Measurements from ENCODE around the gene SWSAP1.

SWSAP1 gene

DNA sequence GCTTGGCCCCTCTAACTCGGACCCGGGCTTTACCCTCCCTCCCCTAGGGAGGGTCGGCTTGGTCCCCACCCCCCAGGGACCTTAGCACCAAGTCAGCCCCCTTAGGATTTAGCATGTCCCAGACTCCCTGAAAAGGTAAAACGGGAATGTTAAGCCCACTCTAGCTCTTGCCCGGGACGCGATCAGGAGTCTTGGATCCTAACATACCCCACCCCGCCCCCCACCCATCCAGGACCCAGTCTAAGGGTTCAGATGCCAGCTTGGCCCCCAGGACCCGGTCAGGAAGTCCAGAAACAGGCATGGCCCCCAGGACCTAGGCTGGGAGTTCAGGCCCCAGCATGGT, 9.2 kb downstream of the SWSAP1 start:
- Histone ChIP-seq H3K4me3 (ENCODE audit: low read depth in 1 of 2, low read length in 1 of 2) (peak overlapping the region; percentile 90 to 96), H3K4me1 (ENCODE audit: control insufficient read depth in 1 of 2, insufficient read depth in 1 of 2, low read depth in 1 of 2, low read length in 1 of 2) (peaks cover 72 to 74% of the 10 kb centered on the region in 2 experiments), H3K27ac (peak overlapping the region; percentile 95), H3K27me3 (peaks cover 11% of the 10 kb centered on the region), H3K9me3 (no peaks in the 10 kb centered on the region), H3K36me3 (peaks cover 2% of the 10 kb centered on the region)
- no peak for TF ChIP-seq CTCF (IDR thresholded peaks at IDR 0.05)

DNA sequence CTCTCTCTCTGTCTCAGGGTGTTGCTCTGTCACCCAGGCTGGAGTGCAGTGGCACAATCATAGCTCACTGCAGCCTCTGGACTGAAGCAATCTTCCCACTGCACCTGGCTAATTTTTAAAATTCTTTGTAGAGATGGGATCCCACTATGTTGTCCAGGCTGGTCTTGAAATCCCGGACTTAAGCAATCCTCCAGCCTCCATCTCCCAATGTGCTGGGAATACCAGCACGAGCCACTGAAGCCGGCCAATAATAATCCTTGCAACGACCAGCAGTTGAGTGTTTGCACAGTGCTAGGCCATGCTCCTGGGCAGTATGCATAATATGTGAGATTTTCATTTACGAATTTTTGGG, 10.3 kb downstream of the SWSAP1 start:
- H3K27me3 ChIP-seq: peaks cover 11% of the 10 kb centered on the region
- TF ChIP-seq CTCF (IDR thresholded peaks at IDR 0.05): no peak
- H3K36me3 ChIP-seq: no peaks in the 10 kb centered on the region
- H3K4me3 ChIP-seq (ENCODE audit: low read depth in 1 of 2, low read length in 1 of 2): no peak overlapping the region
- H3K27ac ChIP-seq: peak overlapping the region; percentile 95
- H3K9me3 ChIP-seq: no peaks in the 10 kb centered on the region
- peaks cover 62 to 70% of the 10 kb centered on the region in 2 experiments for H3K4me1 ChIP-seq (ENCODE audit: control insufficient read depth in 1 of 2, insufficient read depth in 1 of 2, low read depth in 1 of 2, low read length in 1 of 2)

- Histone ChIP-seq H3K27ac (peak overlapping the region; percentile 87), H3K9me3 (no peaks in the 10 kb centered on the region), H3K27me3 (peaks cover 11% of the 10 kb centered on the region), H3K4me3 (ENCODE audit: low read depth in 1 of 2, low read length in 1 of 2) (peak overlapping the region in 1 of 2 experiments; percentile 28), H3K36me3 (no peaks in the 10 kb centered on the region), H3K4me1 (ENCODE audit: control insufficient read depth in 1 of 2, insufficient read depth in 1 of 2, low read depth in 1 of 2, low read length in 1 of 2) (peaks cover 39 to 45% of the 10 kb centered on the region in 2 experiments)
- no peak for TF ChIP-seq CTCF (IDR thresholded peaks at IDR 0.05)
Measured at GRCh38 chr19:11387162-11388034, 12.9 kb downstream of the SWSAP1 start.

DNA sequence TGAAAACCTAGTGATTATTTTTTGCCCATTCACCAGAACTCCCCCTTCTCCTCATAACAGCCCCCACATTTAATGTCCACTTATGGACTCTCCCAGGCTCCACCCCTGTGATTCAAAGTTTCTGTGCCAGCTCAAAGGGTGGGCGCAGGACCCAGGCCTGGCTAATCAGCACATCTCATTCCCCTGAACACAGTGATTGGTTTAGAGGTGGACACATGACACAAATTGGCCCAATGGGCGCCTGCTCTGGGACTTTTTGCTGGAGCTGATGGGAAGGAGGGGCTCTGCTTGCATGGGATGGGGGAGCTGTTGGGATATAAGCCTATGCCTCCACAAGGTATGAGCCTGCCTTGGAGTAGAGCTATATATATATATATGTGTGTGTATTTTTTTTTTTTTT, 15.9 kb downstream of the SWSAP1 start:
- H3K36me3 ChIP-seq: no peaks in the 10 kb centered on the region
- TF ChIP-seq CTCF (IDR thresholded peaks at IDR 0.05): no peak
- no peak overlapping the region for H3K4me3 ChIP-seq (ENCODE audit: low read depth in 1 of 2, low read length in 1 of 2)
- no peak overlapping the region for H3K27ac ChIP-seq
- H3K27me3 ChIP-seq: no peaks in the 10 kb centered on the region
- peaks cover 19 to 22% of the 10 kb centered on the region in 2 experiments for H3K4me1 ChIP-seq (ENCODE audit: control insufficient read depth in 1 of 2, insufficient read depth in 1 of 2, low read depth in 1 of 2, low read length in 1 of 2)
- H3K9me3 ChIP-seq: no peaks in the 10 kb centered on the region

DNA sequence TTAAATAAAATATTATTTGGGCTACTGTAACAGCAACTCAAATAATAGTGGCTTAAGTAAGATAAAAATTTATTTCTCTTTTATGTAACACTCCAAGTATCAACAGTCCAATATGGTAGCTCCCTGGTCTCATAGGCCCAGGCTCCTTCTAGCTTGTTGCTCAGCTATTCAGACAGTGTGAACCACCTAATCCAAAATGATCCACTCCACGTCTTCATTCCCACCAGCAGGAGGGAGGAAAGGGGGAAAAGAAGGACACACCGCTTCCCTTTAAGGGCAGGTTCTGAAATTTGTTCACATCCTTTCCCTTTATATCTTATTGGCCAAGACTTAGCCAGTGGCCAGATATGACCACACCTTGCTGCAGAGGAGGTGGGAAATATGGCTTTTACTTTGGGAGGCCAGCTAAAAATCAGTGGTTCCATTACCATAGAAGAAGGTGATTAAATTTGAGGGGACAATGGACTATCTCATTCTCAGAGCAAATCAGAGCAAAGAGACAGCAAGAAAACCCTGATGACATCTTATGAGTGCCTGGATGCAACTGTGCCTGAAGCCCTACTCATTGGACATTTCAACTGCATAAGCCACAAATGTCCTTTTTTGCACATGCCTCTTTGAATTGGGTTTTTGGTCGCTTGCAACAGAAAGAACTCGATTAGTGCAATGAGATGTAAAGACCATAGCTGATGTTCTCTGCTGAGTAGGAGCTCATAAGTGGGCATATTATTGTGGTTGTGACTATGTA, 16.6 kb downstream of the SWSAP1 start:
- H3K4me3 ChIP-seq (ENCODE audit: low read depth in 1 of 2, low read length in 1 of 2): no peak overlapping the region
- no peaks in the 10 kb centered on the region for H3K36me3 ChIP-seq
- H3K9me3 ChIP-seq: no peaks in the 10 kb centered on the region
- H3K27ac ChIP-seq: no peak overlapping the region
- H3K4me1 ChIP-seq (ENCODE audit: control insufficient read depth in 1 of 2, insufficient read depth in 1 of 2, low read depth in 1 of 2, low read length in 1 of 2): peaks cover 20 to 22% of the 10 kb centered on the region in 2 experiments
- H3K27me3 ChIP-seq: no peaks in the 10 kb centered on the region
- TF ChIP-seq CTCF (IDR thresholded peaks at IDR 0.05): no peak
